Colon (tissue), 2 donors: ENCODE results near the gene UPK3B.
"Not testable (repeated sequence)": the region's sequence is repeated elsewhere in the genome, so short reads cannot be mapped to it uniquely, and the experiment has no call there.

ENCODE experiments used
- FAIRE-seq: peaks from 2 replicates; lab custom pipeline; 2012; peaks lifted over from hg19 to GRCh38; lab: Jason Lieb, UNC
- donor health status: control.
- donor health status: control.

The UPK3B gene

DNA sequence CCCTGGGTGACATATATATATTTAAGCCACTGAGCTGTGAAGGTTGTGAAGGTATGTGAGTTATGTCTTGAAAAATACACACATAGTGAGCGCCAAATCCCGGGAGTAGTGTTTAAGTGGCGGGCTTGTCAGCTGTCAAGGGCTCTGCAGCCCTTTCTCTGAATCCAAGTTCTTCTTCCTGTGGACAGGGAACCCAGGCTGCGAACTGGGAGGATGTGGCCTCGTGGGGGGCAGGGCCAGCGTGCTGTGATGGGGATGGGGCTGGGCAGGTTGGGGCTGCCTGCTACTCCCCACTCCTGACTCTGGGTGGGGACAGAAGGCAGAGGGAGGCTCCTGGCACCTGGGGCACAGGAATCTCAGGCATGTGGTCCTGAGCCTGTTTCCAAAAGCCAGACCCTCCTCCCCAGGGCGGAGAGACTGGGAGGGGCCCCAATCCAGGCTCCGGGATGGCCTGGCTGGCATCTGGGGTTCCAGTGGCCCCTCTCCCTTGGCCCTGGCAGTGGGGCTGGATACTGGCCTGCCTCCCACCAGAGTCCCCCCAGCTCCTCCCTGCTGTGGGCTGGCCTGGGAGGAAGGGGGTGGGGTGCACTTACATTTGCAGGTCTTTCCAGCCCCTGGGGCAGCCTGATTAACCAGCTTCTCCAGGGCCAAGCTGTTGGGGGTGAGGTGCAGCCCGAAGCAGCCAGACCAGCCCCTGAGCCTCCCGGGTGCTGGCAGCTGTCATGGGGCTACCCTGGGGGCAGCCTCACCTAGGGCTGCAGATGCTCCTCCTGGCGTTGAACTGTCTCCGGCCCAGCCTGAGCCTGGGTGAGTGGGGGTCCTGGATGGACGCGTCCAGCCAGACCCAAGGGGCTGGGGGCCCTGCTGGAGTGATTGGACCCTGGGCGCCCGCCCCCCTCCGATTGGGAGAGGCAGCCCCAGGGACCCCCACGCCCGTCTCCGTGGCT is at the start of gene UPK3B:
Gene UPK3B, plus strand, starts transcription at position 622 of the 947 bp plus-strand sequence. Its CDS starts 101 bp downstream, at position 723.
- FAIRE-seq, result no peak

DNA sequence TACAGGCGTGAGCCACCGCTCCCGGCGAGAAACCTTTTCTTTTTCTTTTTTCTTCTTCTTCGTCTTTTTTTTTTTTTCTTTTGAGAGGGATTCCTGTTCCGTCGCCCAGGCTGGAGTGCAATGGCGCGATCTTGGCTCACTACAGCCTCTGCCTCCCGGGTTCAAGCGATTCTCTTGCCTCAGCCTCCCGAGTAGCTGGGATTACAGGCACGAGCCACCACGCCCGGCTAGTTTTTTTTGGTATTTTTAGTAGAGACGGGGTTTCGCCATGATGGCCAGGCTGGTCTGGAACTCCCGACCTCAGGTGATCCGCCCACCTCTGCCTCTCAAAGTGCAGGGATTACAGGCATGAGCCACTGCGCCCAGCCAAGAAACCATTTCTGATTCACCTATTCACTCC is 49.6 kb upstream of the UPK3B start:
- not testable (repeated sequence) for FAIRE-seq

DNA sequence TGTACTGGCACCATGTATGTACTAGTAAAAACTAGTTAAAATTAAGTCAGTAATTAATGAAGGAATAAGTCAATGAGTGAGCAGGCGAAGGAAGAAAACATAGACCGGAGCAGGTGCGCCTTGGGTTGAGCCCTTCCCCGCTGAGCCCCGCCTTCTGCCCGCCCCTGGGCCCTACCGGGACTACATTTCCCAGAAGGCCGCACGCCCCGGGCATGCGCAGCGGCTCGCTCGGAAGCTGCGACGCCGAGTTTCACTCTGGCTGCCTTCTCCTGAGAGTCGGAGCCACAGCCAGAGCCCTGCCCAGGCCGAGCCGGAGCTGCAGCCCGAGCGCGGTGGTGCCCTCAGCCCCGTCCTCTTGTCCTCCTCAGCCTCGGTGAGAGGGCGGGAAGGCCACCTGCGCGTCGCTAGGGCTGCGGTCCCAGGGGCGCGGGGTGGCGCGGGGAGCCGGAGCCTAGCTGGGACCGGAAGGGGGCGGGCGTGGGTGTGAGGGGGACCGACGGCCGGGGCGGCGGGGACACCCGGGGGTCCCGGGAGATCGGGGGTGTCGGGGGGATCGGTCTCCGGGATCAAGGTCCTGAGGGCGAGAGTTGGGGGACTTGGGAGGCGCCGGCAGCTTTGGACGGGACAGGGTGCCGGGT is 48.8 kb upstream of the UPK3B start, which contains the start of gene DTX2:
Gene DTX2, plus strand, starts transcription at position 246 of the 638 bp plus-strand sequence. CDS start 18,801 bp downstream, outside the sequence.
- not testable (repeated sequence) for FAIRE-seq

DNA sequence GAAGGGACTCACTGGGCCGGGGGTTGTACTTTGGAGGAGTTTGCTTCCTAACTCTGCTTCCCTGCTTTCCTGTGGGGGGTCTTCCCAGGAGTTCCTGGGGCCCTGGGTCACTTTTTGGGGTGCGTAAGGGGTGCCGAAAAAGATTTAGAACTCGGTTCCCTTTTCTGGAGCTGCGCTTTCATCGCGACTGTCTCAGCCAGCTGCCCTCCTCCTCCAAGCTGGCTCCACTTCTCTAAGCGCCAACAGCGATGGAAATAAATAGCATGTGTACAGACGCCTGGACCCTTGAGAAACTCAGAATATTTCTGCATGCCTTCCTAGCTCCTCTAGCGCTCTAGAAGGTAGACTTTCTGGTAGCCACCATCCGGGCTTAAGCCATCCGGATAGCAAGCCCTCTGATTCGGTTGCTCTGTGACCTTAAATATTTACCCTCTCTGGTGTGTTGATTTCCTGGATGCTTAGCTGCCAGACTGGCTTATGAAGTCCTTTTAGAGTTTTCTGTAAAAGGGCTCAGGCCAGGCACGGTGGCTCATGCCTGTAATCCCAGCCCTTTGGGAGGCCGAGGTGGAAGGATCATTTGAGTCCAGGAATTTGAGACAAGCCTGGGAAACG is 48.0 kb upstream of the UPK3B start:
- not testable (repeated sequence) for FAIRE-seq

DNA sequence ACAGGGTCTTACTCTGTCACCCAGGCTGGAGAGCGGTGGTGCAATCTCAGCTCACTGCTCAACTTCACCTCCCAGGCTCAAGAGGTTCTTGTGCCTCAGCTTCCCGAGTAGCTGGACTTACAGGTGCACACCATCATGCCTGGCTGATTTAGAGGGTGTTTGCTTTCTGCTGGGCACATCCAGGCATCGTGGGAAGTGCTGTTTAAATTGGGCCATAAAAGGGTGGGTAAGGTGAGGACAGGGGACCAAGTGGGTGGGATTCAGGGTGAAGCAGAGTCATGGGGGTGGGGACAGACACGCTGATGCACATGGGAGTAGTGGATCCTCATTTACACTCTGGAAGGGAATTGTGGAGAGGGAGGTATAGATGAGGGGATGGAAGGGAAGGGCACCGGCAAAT is 45.4 kb upstream of the UPK3B start:
- FAIRE-seq, result not testable (repeated sequence)

DNA sequence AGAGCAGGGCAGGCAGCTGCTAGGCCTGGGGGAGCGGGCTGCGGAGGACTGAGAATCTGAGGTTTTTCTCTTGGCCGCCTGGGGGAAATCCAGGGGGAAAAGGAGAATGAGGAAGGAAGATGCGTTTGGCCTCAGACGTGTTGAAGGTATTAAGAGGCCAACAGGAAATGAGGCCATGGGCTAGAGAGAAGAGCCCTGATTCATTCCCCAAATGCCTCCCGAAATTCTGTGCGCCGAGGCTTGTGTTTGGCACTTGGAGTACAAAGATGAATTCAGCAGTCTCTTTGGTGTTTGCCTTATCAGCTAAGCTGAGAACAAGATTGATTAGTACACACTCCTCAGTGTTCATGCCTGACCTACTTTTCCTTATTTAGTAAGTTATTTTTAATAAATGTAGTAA is 44.4 kb upstream of the UPK3B start:
- not testable (repeated sequence) for FAIRE-seq

DNA sequence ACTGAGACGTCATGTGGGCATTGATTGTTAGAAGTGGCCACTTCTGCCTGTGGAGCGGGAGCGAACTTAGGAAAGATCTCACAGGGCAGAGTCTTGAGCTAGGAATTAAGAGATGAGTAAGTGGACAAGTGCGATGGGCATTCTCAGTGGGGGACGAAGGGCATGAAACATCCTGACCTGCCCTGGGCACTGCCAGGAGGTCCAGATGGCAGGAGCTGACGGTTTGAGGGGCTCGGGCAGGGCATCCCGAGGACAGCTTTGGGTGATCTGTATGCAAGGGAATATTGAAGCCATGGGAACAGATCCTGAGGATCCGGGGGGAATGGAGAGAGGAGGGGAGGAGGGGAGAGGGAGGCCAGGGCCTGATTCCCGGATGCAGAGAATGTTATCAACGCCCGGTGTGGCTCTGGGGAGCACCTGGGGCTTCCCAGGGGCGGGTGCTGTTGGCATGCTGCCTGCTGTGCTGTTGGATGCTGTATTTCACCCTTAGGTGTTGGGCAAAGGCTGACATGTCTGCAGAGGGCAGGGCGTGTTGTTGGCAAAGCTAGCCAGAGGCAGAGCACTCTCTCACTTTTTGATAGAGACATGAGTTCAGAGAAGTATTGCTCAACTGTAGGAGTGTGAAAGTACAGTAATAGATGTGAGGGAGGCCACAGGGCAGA is 42.5 kb upstream of the UPK3B start:
- not testable (repeated sequence) for FAIRE-seq

DNA sequence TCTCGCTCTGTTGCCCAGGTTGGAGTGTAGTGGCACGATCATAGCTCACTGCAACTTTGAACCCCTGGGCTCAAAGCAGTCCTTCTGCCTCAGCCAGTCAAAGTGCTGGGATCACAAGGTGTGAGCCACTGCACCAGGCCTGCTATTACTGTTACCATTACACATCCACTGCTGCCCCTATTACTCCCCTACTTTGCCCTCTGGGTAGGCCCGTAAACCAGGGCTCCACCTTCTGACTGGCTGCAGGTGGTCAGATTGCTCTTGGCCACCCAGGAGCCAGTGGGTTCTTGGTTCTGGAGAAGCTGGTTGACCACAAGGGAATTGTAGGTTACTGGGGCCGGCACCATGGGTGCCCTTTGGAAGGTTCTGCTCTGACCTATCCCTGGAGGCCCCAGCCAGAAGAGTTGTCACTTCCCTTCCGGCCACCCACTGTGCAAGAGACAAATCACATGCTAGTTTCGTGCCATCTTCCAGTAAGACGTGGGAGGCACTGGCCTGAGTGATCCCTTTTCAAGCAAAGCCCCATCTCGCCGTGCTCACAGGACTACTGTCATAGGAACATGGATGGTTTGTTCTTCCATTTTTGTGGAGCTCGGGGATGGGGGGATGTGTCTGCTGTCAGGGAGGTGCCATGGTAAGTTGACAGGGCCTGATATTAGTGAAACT is 38.7 kb upstream of the UPK3B start:
- not testable (repeated sequence) for FAIRE-seq

DNA sequence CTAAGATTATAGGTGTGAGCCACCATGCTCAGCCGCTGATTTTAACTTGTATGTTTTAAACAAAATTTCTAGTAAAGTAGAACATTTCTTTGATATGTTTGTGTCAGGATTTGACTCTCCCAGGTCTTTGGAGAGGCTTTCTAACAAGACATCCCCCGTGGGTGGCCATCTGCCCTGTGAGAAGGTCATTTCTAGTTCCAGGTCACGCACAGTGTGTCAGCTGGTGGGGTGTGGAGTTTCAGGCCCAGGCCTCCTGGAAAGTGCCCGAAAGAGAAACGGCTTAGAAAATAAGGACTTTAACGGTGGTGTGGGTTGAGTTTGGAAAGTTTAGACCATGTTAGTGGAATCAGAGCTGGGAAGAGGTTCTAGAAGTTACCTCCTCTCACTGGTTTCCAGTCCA is 37.3 kb upstream of the UPK3B start:
- not testable (repeated sequence) for FAIRE-seq

DNA sequence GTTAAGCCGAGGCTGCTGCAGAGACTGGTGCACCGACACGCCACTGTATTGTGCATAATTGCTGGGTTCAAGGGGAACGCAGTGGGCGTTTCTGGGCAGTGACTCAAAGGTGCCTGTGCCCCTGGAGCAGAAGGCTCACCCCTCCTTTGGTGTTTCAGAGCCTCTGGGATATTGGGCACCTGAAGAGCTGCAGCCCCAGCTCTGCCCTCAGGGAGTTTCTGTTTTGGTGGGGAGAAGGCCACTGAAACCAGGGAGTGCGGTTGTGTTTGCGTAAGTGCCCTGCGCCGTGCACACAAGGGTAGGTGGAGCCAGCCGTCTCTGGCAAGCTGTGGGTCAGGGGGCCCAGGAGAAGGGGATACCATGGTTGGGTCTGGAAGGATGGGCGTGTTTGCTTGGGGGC is 34.1 kb upstream of the UPK3B start:
- FAIRE-seq, result not testable (repeated sequence)

DNA sequence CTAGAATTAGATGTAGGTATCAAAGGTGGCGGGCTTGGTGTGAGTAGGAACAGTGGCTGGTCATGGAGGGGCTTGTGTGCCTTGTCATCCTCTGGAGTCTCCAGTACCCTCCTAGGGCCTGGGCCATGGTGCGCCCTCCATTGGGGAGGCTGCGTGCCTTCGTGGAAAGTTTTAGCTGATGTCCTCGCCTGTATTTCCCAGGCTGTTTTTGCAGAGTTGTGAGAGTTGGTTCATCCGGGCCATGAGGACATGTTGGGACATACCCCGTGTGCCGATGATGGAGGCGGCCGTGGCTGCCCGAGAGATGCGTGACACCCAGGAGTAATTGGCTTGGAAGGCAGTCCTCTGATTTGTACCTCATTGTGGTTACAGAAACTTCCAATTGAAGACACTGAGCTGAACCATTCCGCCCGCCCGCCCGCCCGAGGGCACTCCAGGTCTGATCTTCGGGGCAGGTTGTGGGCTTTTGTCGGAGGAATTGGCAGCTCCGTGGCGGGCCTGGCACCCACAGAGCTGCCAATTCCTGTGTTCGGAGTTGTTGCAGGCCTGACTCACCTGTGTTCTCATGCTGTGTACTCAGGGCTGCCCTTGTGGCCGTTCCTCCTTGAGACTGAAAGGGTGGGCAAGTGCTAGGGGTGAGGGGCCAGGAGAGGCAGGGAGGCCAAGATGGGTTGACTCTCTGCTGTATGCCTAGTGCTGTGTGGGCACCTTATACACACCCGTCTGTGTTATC is 33.4 kb upstream of the UPK3B start:
- FAIRE-seq, result not testable (repeated sequence)

DNA sequence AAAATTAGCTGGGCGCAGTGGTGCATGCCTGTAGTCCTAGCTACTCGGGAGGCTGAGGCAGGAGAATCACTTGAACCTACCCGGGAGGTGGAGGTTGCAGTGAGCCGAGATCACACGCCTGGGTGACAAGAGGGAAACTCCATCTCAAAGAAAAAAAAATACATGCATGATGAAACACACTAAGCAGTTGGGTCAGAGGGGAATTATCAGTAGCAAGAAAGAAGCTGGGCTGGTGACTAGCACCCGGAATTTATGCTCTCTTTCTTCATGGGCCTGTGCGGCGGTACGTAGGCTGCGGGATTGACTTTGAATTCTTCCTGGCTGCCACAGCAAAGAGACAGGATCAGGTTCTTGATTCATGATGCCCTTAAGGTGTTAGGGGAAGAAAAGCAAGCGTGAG is 30.7 kb upstream of the UPK3B start:
- not testable (repeated sequence) for FAIRE-seq

DNA sequence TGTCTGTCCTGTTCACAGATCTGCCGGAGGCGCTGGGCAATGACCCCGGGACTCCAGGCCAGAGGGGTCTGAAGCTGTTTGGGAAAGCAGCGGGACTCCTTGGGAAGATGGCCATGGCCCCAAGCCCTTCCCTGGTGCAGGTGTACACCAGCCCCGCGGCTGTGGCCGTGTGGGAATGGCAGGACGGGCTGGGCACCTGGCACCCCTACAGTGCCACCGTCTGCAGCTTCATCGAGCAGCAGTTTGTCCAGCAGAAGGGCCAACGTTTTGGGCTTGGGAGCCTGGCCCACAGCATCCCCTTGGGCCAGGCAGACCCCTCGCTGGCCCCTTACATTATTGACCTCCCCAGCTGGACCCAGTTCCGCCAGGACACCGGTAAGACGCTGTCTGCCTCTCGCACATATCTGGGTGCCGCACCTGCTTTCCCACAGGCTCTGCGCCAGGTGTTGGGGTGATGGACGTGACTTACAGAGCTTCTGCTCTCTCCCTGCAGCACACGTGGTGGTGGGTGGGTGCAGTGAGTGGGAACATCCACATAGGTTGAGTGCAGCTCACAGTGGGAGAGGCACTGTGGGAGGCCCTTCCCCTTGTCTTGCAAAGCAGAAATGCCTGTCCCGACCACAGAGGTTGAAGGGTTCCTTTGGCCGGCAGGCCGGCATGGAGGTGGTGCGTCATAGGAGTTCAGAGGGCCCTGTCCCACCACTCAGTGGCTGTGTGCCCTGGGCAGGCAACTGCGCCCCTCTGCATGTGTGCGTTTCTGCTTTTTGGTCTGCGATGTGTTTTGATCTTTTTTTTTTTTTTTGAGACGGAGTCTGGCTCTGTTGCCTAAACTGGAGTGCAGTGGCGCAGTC is 29.7 kb upstream of the UPK3B start:
- FAIRE-seq, result not testable (repeated sequence)

DNA sequence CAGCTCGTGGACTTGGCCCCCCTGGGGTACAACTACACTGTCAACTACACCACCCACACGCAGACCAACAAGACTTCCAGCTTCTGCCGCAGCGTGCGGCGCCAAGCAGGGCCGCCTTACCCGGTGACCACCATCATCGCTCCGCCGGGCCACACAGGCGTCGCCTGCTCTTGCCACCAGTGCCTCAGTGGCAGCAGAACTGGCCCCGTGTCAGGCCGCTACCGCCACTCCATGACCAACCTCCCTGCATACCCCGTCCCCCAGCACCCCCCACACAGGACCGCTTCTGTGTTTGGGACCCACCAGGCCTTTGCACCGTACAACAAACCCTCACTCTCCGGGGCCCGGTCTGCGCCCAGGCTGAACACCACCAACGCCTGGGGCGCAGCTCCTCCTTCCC is 27.7 kb upstream of the UPK3B start:
- not testable (repeated sequence) for FAIRE-seq

DNA sequence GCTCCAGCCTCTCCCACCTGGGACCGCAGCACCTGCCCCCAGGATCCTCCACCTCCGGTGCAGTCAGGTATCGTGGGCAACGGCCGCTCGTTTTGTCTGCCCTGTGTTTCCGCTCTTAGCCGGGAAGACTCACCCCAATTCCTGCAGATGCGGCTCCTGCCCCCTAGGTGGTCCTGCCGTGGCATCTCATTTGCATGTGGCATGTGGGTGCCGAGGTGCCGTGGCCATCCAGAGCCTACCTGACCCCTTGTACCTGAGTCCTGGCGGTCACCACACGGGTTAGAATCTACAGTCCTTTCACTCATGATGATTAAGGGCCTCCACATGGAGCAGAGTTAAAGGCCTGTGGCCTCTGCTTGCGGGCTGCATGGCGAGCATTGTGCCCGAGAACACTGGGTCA is 27.3 kb upstream of the UPK3B start:
- not testable (repeated sequence) for FAIRE-seq

DNA sequence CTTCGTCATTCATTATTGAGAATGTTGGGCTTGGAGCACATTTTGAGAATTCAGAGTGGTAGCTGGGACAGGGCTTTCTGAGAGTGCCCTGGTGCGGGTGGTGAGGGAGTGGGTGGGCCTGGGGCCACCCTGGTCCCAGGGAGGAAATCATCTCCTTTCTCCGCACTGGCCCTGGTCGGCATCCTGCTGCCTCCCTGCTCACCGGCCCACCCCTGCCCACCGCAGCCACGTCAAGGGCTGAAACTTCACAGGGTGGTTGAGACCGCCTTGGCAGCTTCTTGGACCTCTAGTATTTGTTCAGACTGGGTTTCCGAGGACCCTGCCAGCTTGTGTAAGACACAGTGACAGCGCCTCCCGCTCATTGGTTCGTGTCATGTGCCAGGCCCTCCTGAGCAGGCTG is 25.9 kb upstream of the UPK3B start:
- not testable (repeated sequence) for FAIRE-seq

DNA sequence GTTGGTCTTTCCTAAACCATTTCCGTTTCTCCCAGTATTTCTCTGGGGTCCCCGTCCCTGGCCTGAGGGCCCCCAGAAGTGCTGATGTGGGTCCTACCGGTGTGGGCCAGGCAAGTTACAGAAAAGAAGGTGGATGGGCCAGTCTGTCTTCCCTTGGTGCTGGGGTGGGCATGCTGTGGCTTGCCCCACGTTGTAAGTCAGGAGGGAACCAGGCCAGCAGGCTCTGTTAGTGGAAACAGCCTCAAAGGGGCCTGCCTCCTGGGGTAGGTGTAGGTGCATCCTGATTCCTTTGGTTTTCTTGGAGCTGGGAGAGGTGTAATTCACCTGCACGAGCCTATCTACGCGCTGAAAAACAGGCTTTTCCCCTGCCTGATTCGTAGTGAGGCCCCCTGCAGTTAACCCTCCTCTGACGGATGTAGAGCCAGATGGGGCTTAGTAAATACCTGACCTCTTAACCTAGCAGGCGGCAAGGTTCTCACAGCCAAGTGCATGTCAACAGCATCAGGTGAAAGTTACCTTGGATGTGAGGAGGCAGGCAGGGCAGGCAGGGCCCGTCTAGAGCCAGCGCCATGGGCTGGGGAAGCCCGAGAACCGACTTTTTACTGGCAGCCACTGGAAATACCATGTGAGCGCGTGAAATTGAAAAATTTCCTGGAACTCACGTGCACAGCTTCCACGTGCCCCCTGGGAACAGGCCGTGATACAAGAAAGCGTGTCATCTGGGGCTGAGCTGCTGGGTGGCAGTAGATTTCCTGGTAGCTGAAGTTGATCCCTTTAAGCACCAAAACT is 24.3 kb upstream of the UPK3B start:
- FAIRE-seq, result not testable (repeated sequence)

DNA sequence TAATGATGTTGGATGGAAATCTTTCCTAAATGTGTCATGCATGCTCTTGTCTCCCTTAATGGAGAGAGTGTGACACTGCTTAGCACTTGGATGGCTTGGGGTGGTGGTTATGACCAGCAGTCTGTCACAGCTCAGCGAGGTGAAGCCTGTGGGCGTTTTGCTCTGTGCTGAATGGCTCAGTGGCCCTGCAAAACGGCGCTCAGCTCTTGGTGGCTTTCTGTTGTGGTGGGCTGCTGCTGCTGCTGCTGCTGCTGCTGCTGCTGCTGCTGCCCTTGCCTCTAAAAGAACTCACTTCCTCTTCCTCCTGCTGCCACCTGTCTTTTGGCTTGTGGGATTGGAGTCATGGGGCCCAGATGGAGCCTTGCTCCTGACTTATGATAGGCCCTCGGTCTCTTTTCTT is 23.7 kb upstream of the UPK3B start:
- not testable (repeated sequence) for FAIRE-seq

DNA sequence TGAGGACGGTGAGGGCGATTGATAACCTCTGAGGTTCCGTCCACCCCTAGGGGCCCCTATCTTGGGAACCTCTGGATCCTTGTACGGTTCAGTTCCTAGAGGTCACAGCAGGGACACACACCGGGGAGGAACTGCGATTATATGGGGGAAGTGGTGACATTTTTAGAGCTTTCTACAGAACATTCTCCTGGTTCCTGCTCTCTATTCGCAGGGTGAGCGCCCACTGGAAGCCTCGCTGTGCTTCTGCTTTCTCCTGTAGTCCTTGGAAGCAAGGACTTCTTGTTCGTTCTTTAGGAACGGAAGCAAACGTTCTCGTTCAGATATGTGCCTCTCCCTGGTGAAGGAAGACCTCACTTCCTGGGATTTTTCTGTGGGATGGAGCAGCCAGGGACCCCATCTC is 22.4 kb upstream of the UPK3B start:
- not testable (repeated sequence) for FAIRE-seq
